ENCODE data around the gene RNF227.

DNA sequence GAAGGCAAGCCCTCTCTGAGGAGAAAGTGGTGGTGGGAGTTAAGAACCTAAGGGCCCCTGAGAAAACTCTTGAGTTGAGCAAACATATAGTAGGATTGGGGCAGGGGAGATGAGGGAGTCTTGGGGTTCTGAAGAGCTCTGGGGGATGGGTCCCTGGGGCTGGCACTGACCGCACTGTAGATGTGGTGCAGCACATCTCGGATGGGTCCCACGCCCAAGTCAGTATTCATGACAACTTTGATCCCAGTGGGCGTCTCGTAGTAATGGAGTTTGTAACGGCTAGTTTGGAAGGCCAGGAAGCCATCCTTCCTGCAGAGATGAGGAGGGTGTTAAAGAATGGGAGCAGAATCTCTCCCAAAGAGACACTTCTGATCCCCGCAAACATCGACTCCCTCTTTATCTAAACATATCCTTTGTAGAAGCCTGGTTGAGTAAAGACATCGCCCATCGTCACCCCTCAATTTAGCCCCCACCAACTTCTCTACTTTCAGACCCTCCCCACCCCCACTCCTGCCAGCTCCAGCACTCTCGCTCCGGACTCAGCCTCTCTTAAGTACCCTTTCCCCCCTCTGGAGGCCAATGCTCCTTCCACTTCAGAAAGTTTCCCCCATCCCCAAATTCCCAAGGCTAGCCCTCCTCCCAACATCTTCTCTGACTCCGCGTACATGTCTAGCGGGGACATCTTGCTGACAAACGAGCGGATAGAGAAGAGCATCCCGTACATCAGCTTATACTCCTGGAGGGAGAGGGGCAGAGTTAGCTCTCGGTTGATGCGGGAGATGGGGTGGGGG is 14.9 kb upstream of the RNF227 start:
- TF ChIP-seq CTCF (IDR thresholded peaks at IDR 0.05), result no peak
- no peak for TF ChIP-seq POLR2AphosphoS5 (IDR thresholded peaks at IDR 0.05)
- TF ChIP-seq POLR2A (IDR thresholded peaks at IDR 0.05), result no peak

Measured in stomach (tissue), 4 donors.